GM18498 (cell line): ENCODE results near the gene PARG.
A peak's percentile ranks its signal among the peaks of the same experiment; 100 is the strongest.
"Not testable (repeated sequence)": the region's sequence is repeated elsewhere in the genome, so short reads cannot be mapped to it uniquely, and the experiment has no call there.

Source experiments
- ATAC-seq: cut with Tn5 transposase; IDR thresholded peaks from one replicate; pipeline ENCODE4 v1.9.1; 2021; ENCODE audit warnings: mild to moderate bottlenecking, moderate library complexity; ENCODE audit not compliant: unreplicated experiment

The PARG gene

GRCh38 chr10:49941447-49942338 lies at the start of gene PARG, which contains the start of gene TIMM23B:
TSS of gene PARG (minus strand) at chr10:49942027. CDS start at chr10:49941725, 302 bp downstream.
TSS of gene TIMM23B (plus strand) at chr10:49942053. CDS start at chr10:49942195, 142 bp downstream.
- ATAC-seq: peak; percentile 69

- not testable (repeated sequence) for ATAC-seq
Observed at GRCh38 chr10:49988376-49988775, 46.5 kb upstream of the PARG start, which contains the start of gene AGAP6. TSS of gene AGAP6 (plus strand) at chr10:49988406. CDS start at chr10:49988716, 310 bp downstream.

GRCh38 chr10:49987207-49987606 lies 45.4 kb upstream of the PARG start:
- ATAC-seq: not testable (repeated sequence)

- not testable (repeated sequence) for ATAC-seq
Observed at GRCh38 chr10:49977756-49978155, 35.9 kb upstream of the PARG start.

GRCh38 chr10:49972094-49972493 lies 30.3 kb upstream of the PARG start:
- ATAC-seq: not testable (repeated sequence)

GRCh38 chr10:49971466-49971865 lies 29.6 kb upstream of the PARG start:
- ATAC-seq: not testable (repeated sequence)

GRCh38 chr10:49970331-49970857 lies 28.6 kb upstream of the PARG start:
- not testable (repeated sequence) for ATAC-seq

GRCh38 chr10:49953122-49953521 lies 11.3 kb upstream of the PARG start:
- ATAC-seq: not testable (repeated sequence)

GRCh38 chr10:49952006-49952405 lies 10.2 kb upstream of the PARG start:
- not testable (repeated sequence) for ATAC-seq

- not testable (repeated sequence) for ATAC-seq
Observed at GRCh38 chr10:49948737-49949136, 6.9 kb upstream of the PARG start.

- peak; percentile 67 for ATAC-seq
Observed at GRCh38 chr10:49948142-49948541, 6.3 kb upstream of the PARG start.

- not testable (repeated sequence) for ATAC-seq
Observed at GRCh38 chr10:49943607-49944006, 1.8 kb upstream of the PARG start.

- peak; percentile 13 for ATAC-seq
Observed at GRCh38 chr10:49942339-49942705, 495 bp upstream of the PARG start.

- not testable (repeated sequence) for ATAC-seq
Observed at GRCh38 chr10:49931959-49932728, 9.7 kb downstream of the PARG start.

- ATAC-seq: not testable (repeated sequence)
Observed at GRCh38 chr10:49931276-49931675, 10.6 kb downstream of the PARG start.

- not testable (repeated sequence) for ATAC-seq
Observed at GRCh38 chr10:49923572-49923971, 18.3 kb downstream of the PARG start.

GRCh38 chr10:49922041-49922440 lies 19.8 kb downstream of the PARG start:
- not testable (repeated sequence) for ATAC-seq

GRCh38 chr10:49917927-49918326 lies 23.9 kb downstream of the PARG start:
- ATAC-seq: not testable (repeated sequence)

- ATAC-seq: not testable (repeated sequence)
Observed at GRCh38 chr10:49916451-49916850, 25.4 kb downstream of the PARG start.

GRCh38 chr10:49910295-49910694 lies 31.5 kb downstream of the PARG start:
- ATAC-seq: not testable (repeated sequence)
